Raji (cell line): ENCODE results near the gene CDH22.

Experiments used
- POLR2A ChIP-seq: IDR thresholded peaks from 2 replicates; pipeline ENCODE4 v1.6.1; 2011; ENCODE audit warnings: low read depth, low read length, control low read depth; ENCODE audit not compliant: insufficient read depth

The CDH22 gene

GRCh38 chr20:46126440-46127056 is 181.8 kb downstream of the CDH22 start:
- no peak for TF ChIP-seq POLR2A
